ENCODE results near the gene EFTUD2.
"Not testable (repeated sequence)": the region's sequence is repeated elsewhere in the genome, so short reads cannot be mapped to it uniquely, and the experiment has no call there.

EFTUD2 gene

GRCh38 chr17:44808656-44809388, 90.4 kb downstream of the EFTUD2 start:
- not testable (repeated sequence) for DNase-seq (ENCODE audit: low read depth)

- no peak for DNase-seq (ENCODE audit: low read depth)
Measured at GRCh38 chr17:44808156-44808555, 91.1 kb downstream of the EFTUD2 start.

- DNase-seq (ENCODE audit: low read depth), result no peak
Measured at GRCh38 chr17:44807817-44808155, 91.5 kb downstream of the EFTUD2 start.

DNA sequence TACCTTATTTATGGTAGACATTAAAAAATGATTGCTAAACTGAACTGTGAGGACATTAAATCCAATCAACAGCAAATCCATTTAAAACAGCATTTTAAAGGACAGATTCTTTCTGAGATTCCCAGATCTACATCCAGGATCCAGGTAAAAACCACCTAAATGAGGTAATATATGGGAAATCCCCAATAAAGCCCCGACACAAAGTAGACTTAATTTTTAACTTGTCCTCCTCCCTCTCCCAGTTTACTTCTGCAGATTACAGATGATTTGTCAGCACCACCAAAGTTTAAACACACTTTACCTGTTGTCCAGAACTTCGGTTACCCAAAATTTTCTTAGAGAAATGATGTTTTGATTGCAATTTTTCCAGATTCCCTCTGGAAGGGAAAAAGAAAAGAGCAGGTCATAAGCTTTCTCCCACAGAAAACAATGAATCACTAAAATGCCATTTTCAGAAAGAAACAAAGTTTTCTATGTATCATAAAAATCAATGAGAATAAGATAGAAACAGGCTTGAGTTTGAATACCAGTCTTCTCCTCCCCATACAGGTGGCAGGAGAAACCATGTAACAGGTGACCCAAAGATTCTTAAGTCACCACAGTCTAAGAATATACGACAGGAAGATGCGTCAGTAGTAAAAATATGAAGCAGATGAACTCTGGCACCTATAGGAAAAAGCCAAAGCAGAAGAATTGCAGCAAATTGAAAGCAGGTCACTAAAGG, 92.0 kb downstream of the EFTUD2 start:
- no peak for DNase-seq (ENCODE audit: low read depth)

GRCh38 chr17:44804302-44805089, 94.7 kb downstream of the EFTUD2 start:
- DNase-seq (ENCODE audit: low read depth), result no peak

GRCh38 chr17:44801880-44802279, 97.4 kb downstream of the EFTUD2 start:
- no peak for DNase-seq (ENCODE audit: low read depth)

Data from activated T-cell treated with anti-CD3 and anti-CD28 coated beads for 48 hours (primary cell).